ENCODE measurements around the gene BRWD1.

Gene BRWD1

DNA sequence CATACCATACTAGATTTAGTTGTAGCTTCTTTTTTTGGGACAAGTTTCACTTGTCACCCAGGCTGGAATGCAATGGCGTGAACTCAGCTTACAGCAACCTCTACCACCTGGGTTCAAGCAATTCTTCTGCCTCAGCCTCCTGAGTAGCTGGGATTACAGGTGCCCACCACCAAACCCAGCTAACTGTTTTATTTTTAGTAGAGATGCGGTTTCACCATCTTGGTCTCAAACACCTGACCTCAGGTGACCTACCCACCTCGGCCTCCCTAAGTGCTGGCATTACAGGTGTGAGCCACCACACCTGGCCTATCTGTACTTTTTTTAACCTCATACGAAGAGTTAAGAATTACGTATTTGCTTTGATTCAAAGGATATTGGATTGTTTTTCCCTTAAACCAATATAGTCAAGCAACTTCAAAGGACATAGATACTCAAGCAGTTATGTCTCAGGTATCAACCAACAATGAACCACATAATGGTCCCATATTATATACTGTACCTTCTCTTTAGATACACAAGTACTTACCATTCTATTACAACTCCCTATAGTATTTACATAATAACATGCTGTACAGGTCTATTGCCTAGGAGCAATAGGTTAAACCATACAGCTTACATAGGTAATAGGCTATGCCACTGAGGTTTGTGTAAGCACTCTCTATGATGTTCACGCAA, 28.0 kb upstream of the BRWD1 start:
- TF ChIP-seq CTCF (IDR thresholded peaks at IDR 0.05) (no peak), ZFX (IDR thresholded peaks at IDR 0.05; ENCODE audit: borderline replicate concordance) (no peak)
- peak overlapping the region; percentile 6; the same call in 1 of the 2 replicates for H3K27ac ChIP-seq

DNA sequence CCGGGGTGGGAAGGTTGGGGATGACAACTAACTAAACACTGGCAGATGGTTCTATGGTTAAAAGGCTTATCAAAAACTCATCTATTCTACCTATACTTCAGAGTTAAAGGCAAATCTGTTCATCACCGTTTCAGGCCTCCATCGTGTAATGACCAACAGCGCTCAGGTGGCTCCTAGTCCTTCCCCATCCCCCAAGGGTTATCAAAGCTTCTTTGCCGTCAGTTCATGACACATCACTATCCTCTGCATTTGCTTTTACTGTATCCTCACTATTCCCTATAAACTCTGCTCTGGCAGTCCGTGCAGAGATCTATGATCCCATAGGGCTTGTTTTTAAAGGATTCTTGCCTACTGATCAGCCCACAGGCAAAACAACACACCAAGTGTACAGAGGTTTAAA, 27.3 kb upstream of the BRWD1 start:
- TF ChIP-seq CTCF (IDR thresholded peaks at IDR 0.05) (no peak), ZFX (IDR thresholded peaks at IDR 0.05; ENCODE audit: borderline replicate concordance) (no peak)
- peak overlapping the region; percentile 6; the same call in 1 of the 2 replicates for H3K27ac ChIP-seq

DNA sequence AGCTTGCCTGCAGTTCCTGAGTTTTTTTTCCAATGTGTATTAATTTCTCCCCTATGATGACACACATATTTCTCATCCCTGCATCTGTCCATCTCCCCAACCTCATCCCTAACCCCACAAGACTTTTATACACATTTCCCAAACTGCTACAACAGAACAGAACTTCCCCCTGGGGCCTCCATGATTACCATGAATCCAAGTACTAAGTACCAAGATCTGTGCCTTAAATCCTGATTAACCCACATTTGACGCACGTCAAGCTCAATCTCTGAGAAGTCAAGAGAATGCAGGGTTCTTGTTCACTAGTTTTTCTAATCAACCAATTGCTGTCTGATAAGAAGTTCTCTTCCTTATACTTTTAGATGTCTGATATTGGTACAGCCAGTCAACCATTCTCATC, 25.8 kb upstream of the BRWD1 start:
- no peak overlapping the region for H3K27ac ChIP-seq
- TF ChIP-seq CTCF (IDR thresholded peaks at IDR 0.05) (no peak), ZFX (IDR thresholded peaks at IDR 0.05; ENCODE audit: borderline replicate concordance) (no peak)

- no peak overlapping the region for H3K27ac ChIP-seq
- no peak for TF ChIP-seq ZFX (IDR thresholded peaks at IDR 0.05; ENCODE audit: borderline replicate concordance)
Observed at GRCh38 chr21:39336457-39337008, 23.1 kb upstream of the BRWD1 start.

GRCh38 chr21:39334611-39335010, 21.2 kb upstream of the BRWD1 start:
- no peak for TF ChIP-seq ZFX (IDR thresholded peaks at IDR 0.05; ENCODE audit: borderline replicate concordance)
- no peak for TF ChIP-seq CTCF (IDR thresholded peaks at IDR 0.05)
- no peak overlapping the region for H3K27ac ChIP-seq

DNA sequence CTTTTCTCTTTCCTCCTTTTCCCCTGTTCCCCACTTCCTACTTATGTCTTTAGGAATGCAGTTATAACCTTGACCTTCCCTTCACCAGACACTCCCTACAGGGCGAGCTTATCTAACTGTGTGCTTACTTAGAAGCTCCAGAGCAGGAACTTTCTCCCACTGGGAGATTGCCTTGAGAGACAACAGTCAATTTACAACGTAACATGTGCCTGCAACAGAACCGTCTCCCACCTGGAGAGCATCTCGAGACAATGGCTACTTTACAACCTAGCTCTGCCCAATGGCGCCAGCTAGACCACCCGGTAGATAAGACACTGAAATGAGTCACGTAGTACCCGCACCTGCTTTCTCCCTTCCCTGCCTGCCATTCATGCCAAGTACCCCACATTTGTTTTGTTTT, 18.7 kb upstream of the BRWD1 start:
- no peak overlapping the region for H3K27ac ChIP-seq
- TF ChIP-seq CTCF (IDR thresholded peaks at IDR 0.05) = no peak
- TF ChIP-seq ZFX (IDR thresholded peaks at IDR 0.05; ENCODE audit: borderline replicate concordance) = no peak

DNA sequence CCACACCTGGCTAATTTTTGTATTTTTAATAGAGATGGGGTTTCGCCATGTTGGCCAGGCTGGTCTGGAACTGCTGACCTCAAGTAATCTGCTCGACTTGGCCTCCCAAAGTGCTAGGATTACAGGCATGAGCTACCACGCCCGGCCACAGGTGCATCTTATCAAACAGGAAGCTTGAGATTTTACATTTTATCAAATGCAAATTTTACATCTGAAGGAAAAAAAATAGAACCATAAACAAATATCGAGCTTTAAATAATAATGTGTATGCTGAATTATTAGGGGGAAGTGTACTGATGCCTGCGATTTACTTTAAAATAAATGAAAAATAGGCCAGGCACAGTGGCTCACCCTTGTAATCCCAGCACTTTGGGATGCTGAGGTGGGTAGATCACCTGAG, 16.6 kb upstream of the BRWD1 start:
- no peak overlapping the region for H3K27ac ChIP-seq
- no peak for TF ChIP-seq CTCF (IDR thresholded peaks at IDR 0.05)
- no peak for TF ChIP-seq ZFX (IDR thresholded peaks at IDR 0.05; ENCODE audit: borderline replicate concordance)
